GM23338 (cell line): ENCODE results near the gene UBL4A. TPM values are rescaled to one million over a fixed set of nuclear protein-coding genes. Genes with fewer than 3 reads are reported as not detected.

Experiments
- ATAC-seq: fragments of 200-7000 bp; cut with Tn5 transposase; 3 replicates; pipeline ENCODE4 v1.9.1; 2020
- DNase-seq: peaks from one replicate; pipeline ENCODE4 v3.0.0-alpha.2; 2015; ENCODE audit warnings: low spot score
- H2AFZ ChIP-seq: fragments of 200-600 bp; sonication (generic); 2 replicates; pipeline ENCODE4 v1.8.0; 2016; ENCODE audit warnings: antibody characterized with exemption, mild to moderate bottlenecking, moderate library complexity
- H3F3A ChIP-seq: fragments of 200-600 bp; sonication (generic); replicated peaks from 2 replicates; pipeline ENCODE4 v1.8.0; 2017; ENCODE audit warnings: antibody characterized with exemption, mixed run types, low read depth
- H3K27ac ChIP-seq: fragments of 200-600 bp; sonication (generic); 2 replicates; pipeline ENCODE4 v1.6.1; 2016; ENCODE audit warnings: low read depth
- H3K27me3 ChIP-seq: fragments of 200-600 bp; sonication (generic); 2 replicates; pipeline ENCODE4 v1.8.0; 2016; ENCODE audit warnings: mild to moderate bottlenecking, mixed run types, moderate library complexity; ENCODE audit not compliant: insufficient read depth
- H3K36me3 ChIP-seq: fragments of 200-600 bp; sonication (generic); 2 replicates; pipeline ENCODE4 v1.8.0; 2016; ENCODE audit warnings: mild to moderate bottlenecking; ENCODE audit not compliant: insufficient read depth
- H3K4me1 ChIP-seq: fragments of 200-600 bp; sonication (generic); 2 replicates; pipeline ENCODE4 v1.8.0; 2016; ENCODE audit warnings: mild to moderate bottlenecking, moderate library complexity; ENCODE audit not compliant: insufficient read depth
- H3K4me2 ChIP-seq: fragments of 200-600 bp; sonication (generic); 2 replicates; pipeline ENCODE4 v1.7.1; 2017; ENCODE audit warnings: mixed run types
- H3K4me3 ChIP-seq: fragments of 200-600 bp; sonication (generic); 2 replicates; pipeline ENCODE4 v1.6.1; 2016; ENCODE audit warnings: mixed run types
- H3K79me2 ChIP-seq: fragments of 200-600 bp; sonication (generic); replicated peaks from 2 replicates; pipeline ENCODE4 v1.8.0; 2017; ENCODE audit warnings: mild to moderate bottlenecking; ENCODE audit not compliant: insufficient read depth
- H3K9me2 ChIP-seq: fragments of 200-600 bp; sonication (generic); 2 replicates; pipeline ENCODE4 v1.8.0; 2017; ENCODE audit not compliant: insufficient read depth
- H4K20me1 ChIP-seq: fragments of 200-600 bp; sonication (generic); replicated peaks from 2 replicates; pipeline ENCODE4 v1.8.0; 2017; ENCODE audit warnings: mild to moderate bottlenecking; ENCODE audit not compliant: insufficient read depth
- H3K27ac Mint-ChIP-seq: 2 replicates; pipeline ENCODE4 v1.8.0; 2020; ENCODE audit warnings: inconsistent platforms, mild to moderate bottlenecking, moderate library complexity, mixed read lengths
- H3K27me3 Mint-ChIP-seq: 3 replicates; pipeline ENCODE4 v1.8.0; 2022; ENCODE audit warnings: low read depth, mild to moderate bottlenecking, moderate library complexity, mixed read lengths, inconsistent platforms; ENCODE audit not compliant: insufficient read depth, poor library complexity
- H3K36me3 Mint-ChIP-seq: 3 replicates; pipeline ENCODE4 v1.8.0; 2021; ENCODE audit warnings: low read depth, mild to moderate bottlenecking, inconsistent platforms, moderate library complexity, mixed read lengths
- H3K4me1 Mint-ChIP-seq: 3 replicates; pipeline ENCODE4 v1.8.0; 2020; ENCODE audit warnings: mild to moderate bottlenecking, inconsistent platforms, mixed read lengths
- H3K4me3 Mint-ChIP-seq: 3 replicates; pipeline ENCODE4 v1.8.0; 2021; ENCODE audit warnings: moderate library complexity, mild to moderate bottlenecking, inconsistent platforms, mixed read lengths
- H3K9me3 Mint-ChIP-seq: 3 replicates; pipeline ENCODE4 v1.8.0; 2020; ENCODE audit warnings: moderate library complexity, mild to moderate bottlenecking, inconsistent platforms, mixed read lengths
- CREB1 ChIP-seq: fragments of 250-450 bp; sonication (Bioruptor Pico); IDR thresholded peaks from 2 replicates; pipeline ENCODE4 v1.5.0; 2020; ENCODE audit warnings: low read depth, mild to moderate bottlenecking, moderate library complexity
- EZH2 ChIP-seq: fragments of 200-600 bp; sonication (generic); IDR thresholded peaks from one replicate; pipeline ENCODE4 v1.8.0; 2017; ENCODE audit warnings: antibody characterized with exemption, mild to moderate bottlenecking, low read depth; ENCODE audit not compliant: unreplicated experiment
- EZH2phosphoT487 ChIP-seq: fragments of 200-600 bp; sonication (generic); IDR thresholded peaks from one replicate; pipeline ENCODE4 v1.8.1; 2018; ENCODE audit warnings: antibody characterized with exemption; ENCODE audit not compliant: unreplicated experiment
- JUNB ChIP-seq: IDR thresholded peaks from one replicate; pipeline ENCODE4 v1.6.1; 2016; ENCODE audit warnings: antibody characterized with exemption; ENCODE audit not compliant: unreplicated experiment
- NANOG ChIP-seq: IDR thresholded peaks from 2 replicates; pipeline ENCODE4 v1.6.1; 2016; ENCODE audit warnings: antibody characterized with exemption, borderline replicate concordance
- POLR2AphosphoS5 ChIP-seq: IDR thresholded peaks from 2 replicates; pipeline ENCODE4 v1.6.1; 2016; ENCODE audit warnings: antibody characterized with exemption, low read depth
- STAT1 ChIP-seq: IDR thresholded peaks from one replicate; pipeline ENCODE4 v1.6.1; 2016; ENCODE audit warnings: antibody characterized with exemption; ENCODE audit not compliant: unreplicated experiment
- ZNF114 ChIP-seq: fragments of 250-450 bp; sonication (Bioruptor Pico); IDR thresholded peaks from 2 replicates; pipeline ENCODE4 v1.5.0; 2020; ENCODE audit warnings: mild to moderate bottlenecking, moderate library complexity
- ZNF331 ChIP-seq: fragments of 250-450 bp; sonication (Bioruptor Pico); IDR thresholded peaks from 2 replicates; pipeline ENCODE4 v1.5.0; 2020; ENCODE audit warnings: low read depth, mild to moderate bottlenecking, moderate library complexity
- ZNF462 ChIP-seq: fragments of 250-450 bp; sonication (Bioruptor Pico); IDR thresholded peaks from 2 replicates; pipeline ENCODE4 v1.5.0; 2020; ENCODE audit warnings: mild to moderate bottlenecking, moderate library complexity
- polyA plus RNA-seq: library from polyadenylated mRNA; unstranded; fragments of >200 nt; fragmentation: Nextera tagmentation; extraction: Ambion mirVana; gene quantifications from 2 replicates; pipeline ENCODE4 v1.2.1, GENCODE V29; 2016
- total RNA-seq: library from RNA; depleted of rRNA; stranded (reverse); fragments of >200 nt; shearing (Covaris generic); gene quantifications from 2 replicates; pipeline ENCODE4 v1.2.3, GENCODE V29; 2014
- TF ChIP-seq, protein P1 (sequence below): IDR thresholded peaks from 2 replicates; pipeline ENCODE4 v1.6.1; 2016; ENCODE audit warnings: antibody characterized with exemption
- TF ChIP-seq, protein P2 (sequence below): IDR thresholded peaks from one replicate; pipeline ENCODE4 v1.6.1; 2018; ENCODE audit warnings: antibody characterized with exemption; ENCODE audit not compliant: unreplicated experiment
- TF ChIP-seq, protein P3 (sequence below), 2 experiments: fragments of 200-600 bp in 1 of 2; sonication (generic) in 1 of 2; conservative IDR thresholded peaks; 2 replicates each; pipeline versions ENCODE4 v1.5.1 to v1.6.1; 2016 to 2017; ENCODE audit warnings: antibody characterized with exemption in 2 of 2, low read depth in 2 of 2, mild to moderate bottlenecking in 2 of 2, moderate library complexity in 1 of 2

The UBL4A gene
- total and polyA plus RNA-seq, 2 experiments from 2014 or later = 15.6 to 43.7 TPM

DNA sequence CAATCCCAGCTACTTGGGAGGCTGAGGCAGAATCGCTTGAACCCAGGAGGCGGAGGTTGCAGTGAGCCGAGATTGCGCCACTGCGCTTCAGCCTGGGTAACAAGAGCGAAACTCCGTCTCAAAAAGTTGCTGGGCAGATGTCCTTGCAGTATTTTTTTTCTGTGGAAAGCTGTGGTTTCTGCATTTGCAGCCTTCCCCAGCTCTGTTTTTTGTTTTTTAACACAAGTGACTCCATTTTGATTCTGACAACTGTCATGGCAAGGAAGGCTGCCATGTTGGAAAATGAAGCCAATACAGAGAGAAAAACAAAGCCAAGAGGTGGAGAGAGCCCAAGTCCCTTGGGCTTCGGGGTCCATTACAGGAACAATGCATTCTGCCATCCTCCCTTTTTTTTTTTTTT, 15.7 kb upstream of the UBL4A start:
- Mint-ChIP-seq H3K36me3 (peaks cover 2% of the 10 kb centered on the region; the same call in 1 of the 3 replicates), H3K4me3 (no peak overlapping the region), H3K27me3 (no peaks in the 10 kb centered on the region), H3K9me3 (no peaks in the 10 kb centered on the region), H3K4me1 (no peaks in the 10 kb centered on the region), H3K27ac (no peak overlapping the region)
- H3K4me1 ChIP-seq = no peaks in the 10 kb centered on the region
- no peaks in the 10 kb centered on the region for H3K36me3 ChIP-seq
- no peak overlapping the region for H3K4me2 ChIP-seq
- no peaks in the 10 kb centered on the region for H3F3A ChIP-seq
- no peaks in the 10 kb centered on the region for H4K20me1 ChIP-seq
- DNase-seq (no peak), ATAC-seq (no peak)
- H3K9me2 ChIP-seq = no peaks in the 10 kb centered on the region
- H3K79me2 ChIP-seq = no peaks in the 10 kb centered on the region
- no peaks in the 10 kb centered on the region for H3K27me3 ChIP-seq
- no peak overlapping the region for H3K27ac ChIP-seq
- TF ChIP-seq POLR2AphosphoS5 = no peak
- TF ChIP-seq, protein P1, sequence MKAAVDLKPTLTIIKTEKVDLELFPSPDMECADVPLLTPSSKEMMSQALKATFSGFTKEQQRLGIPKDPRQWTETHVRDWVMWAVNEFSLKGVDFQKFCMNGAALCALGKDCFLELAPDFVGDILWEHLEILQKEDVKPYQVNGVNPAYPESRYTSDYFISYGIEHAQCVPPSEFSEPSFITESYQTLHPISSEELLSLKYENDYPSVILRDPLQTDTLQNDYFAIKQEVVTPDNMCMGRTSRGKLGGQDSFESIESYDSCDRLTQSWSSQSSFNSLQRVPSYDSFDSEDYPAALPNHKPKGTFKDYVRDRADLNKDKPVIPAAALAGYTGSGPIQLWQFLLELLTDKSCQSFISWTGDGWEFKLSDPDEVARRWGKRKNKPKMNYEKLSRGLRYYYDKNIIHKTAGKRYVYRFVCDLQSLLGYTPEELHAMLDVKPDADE = no peak
- TF ChIP-seq, protein P2, sequence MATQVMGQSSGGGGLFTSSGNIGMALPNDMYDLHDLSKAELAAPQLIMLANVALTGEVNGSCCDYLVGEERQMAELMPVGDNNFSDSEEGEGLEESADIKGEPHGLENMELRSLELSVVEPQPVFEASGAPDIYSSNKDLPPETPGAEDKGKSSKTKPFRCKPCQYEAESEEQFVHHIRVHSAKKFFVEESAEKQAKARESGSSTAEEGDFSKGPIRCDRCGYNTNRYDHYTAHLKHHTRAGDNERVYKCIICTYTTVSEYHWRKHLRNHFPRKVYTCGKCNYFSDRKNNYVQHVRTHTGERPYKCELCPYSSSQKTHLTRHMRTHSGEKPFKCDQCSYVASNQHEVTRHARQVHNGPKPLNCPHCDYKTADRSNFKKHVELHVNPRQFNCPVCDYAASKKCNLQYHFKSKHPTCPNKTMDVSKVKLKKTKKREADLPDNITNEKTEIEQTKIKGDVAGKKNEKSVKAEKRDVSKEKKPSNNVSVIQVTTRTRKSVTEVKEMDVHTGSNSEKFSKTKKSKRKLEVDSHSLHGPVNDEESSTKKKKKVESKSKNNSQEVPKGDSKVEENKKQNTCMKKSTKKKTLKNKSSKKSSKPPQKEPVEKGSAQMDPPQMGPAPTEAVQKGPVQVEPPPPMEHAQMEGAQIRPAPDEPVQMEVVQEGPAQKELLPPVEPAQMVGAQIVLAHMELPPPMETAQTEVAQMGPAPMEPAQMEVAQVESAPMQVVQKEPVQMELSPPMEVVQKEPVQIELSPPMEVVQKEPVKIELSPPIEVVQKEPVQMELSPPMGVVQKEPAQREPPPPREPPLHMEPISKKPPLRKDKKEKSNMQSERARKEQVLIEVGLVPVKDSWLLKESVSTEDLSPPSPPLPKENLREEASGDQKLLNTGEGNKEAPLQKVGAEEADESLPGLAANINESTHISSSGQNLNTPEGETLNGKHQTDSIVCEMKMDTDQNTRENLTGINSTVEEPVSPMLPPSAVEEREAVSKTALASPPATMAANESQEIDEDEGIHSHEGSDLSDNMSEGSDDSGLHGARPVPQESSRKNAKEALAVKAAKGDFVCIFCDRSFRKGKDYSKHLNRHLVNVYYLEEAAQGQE = no peak
- TF ChIP-seq CREB1 (CRISPR knock-in tag) = no peak
- no peak for TF ChIP-seq NANOG
- TF ChIP-seq EZH2 = no peak
- TF ChIP-seq ZNF114 = no peak
- TF ChIP-seq, protein P3, sequence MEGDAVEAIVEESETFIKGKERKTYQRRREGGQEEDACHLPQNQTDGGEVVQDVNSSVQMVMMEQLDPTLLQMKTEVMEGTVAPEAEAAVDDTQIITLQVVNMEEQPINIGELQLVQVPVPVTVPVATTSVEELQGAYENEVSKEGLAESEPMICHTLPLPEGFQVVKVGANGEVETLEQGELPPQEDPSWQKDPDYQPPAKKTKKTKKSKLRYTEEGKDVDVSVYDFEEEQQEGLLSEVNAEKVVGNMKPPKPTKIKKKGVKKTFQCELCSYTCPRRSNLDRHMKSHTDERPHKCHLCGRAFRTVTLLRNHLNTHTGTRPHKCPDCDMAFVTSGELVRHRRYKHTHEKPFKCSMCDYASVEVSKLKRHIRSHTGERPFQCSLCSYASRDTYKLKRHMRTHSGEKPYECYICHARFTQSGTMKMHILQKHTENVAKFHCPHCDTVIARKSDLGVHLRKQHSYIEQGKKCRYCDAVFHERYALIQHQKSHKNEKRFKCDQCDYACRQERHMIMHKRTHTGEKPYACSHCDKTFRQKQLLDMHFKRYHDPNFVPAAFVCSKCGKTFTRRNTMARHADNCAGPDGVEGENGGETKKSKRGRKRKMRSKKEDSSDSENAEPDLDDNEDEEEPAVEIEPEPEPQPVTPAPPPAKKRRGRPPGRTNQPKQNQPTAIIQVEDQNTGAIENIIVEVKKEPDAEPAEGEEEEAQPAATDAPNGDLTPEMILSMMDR (conservative IDR thresholded peaks at IDR 0.05; ENCODE audit: low read depth in 2 of 2) = no peak
- TF ChIP-seq JUNB = no peak
- TF ChIP-seq STAT1 = no peak
- TF ChIP-seq EZH2phosphoT487 = no peak
- TF ChIP-seq ZNF331 = no peak
- no peak for TF ChIP-seq ZNF462 (CRISPR knock-in tag)
- H2AFZ ChIP-seq = no peak overlapping the region
- no peak overlapping the region for H3K4me3 ChIP-seq
